ENCODE data around the gene LCE6A. TPM values are rescaled to one million over a fixed set of nuclear protein-coding genes. Genes with fewer than 3 reads are reported as not detected.

The LCE6A gene
- polyA plus RNA-seq, 1 of the 3 experiments (the other 2 are of a cell fraction), result not detected

DNA sequence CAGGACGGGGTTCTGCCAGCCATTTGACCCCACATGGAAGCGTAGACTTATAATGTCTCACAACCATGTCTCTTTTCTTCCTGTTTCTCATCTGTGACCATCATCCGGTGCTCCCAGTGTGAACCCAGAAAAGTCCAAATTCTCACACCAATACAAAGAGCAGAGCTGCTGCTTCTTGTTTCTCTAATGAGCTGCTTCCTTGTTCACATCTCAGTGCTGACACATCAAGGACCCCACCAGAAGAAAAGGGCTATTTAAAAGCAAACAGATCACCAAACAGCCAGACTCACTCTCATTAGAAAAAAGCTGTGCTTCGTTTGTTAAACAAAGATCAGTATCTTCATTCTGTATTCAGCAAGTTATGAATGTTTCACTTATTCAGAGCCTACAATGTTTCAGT is 47.0 kb upstream of the LCE6A start:
- DNase-seq, result no peak
- H3K79me2 ChIP-seq (ENCODE audit: insufficient read depth), result no peaks in the 10 kb centered on the region
- H3K9ac ChIP-seq, result no peak overlapping the region
- H3K27ac ChIP-seq (ENCODE audit: low read depth in 2 of 2, low read length in 1 of 2), result no peak overlapping the region
- H4K20me1 ChIP-seq (ENCODE audit: insufficient read depth), result no peaks in the 10 kb centered on the region
- H3K27me3 ChIP-seq (ENCODE audit: insufficient read depth), result no peaks in the 10 kb centered on the region
- no peaks in the 10 kb centered on the region for H3K9me2 ChIP-seq
- no peak overlapping the region for H3K4me2 ChIP-seq
- no peaks in the 10 kb centered on the region for H3K36me3 ChIP-seq (replicated peaks in 1 of 2; ENCODE audit: control insufficient read depth in 1 of 2, insufficient read depth in 2 of 2, low read length in 1 of 2)
- TF ChIP-seq EP300 (IDR thresholded peaks at IDR 0.05; ENCODE audit: borderline replicate concordance in 1 of 2, low read depth in 1 of 2, low read length in 1 of 2) (no peak), POLR2AphosphoS5 (IDR thresholded peaks at IDR 0.05; ENCODE audit: low read depth, low read length) (no peak)
- H3K4me3 ChIP-seq (ENCODE audit: low read depth in 2 of 2, low read length in 1 of 2), result no peak overlapping the region
- CTCF ChIA-PET, result no interaction called here
- no peaks in the 10 kb centered on the region for H3F3A ChIP-seq (replicated peaks; ENCODE audit: insufficient read depth)
- POLR2A ChIA-PET, result no interaction called here
- no peaks in the 10 kb centered on the region for H3K4me1 ChIP-seq (ENCODE audit: control insufficient read depth in 1 of 2, insufficient read depth in 2 of 2, low read depth in 1 of 2, low read length in 1 of 2)
- H3K9me3 ChIP-seq, result no peaks in the 10 kb centered on the region
- 4% methylated on average over 4 of the region's 4 CpGs for WGBS (ENCODE audit: low lambda C conversion rate)
- H2AFZ ChIP-seq (ENCODE audit: low read depth), result no peak overlapping the region

DNA sequence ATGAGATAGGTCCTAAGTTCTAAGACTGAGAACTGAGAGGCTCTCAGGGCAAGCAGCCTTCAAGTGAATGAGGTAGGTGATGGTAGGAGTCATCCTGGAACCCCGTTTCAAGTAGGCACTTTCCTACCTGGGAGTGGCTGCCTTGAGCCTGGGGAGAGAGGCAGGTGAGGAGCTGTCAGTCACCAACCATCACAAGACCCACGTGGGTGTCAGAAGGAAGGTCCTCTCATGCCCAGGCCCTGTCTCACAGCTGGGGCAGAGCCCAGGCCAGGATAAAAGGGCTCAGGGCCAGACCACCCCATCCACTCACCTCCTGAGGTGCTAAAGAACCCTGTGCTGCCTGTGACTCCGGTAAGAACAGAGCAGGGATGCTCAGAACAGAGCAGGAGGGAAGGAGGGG is 46.2 kb upstream of the LCE6A start, which contains the start of gene LCE1D:
LCE1D (plus strand) TSS at position 301 of the 400 bp plus-strand sequence. CDS start 1,074 bp downstream, outside the sequence.
- Histone ChIP-seq H3K9me2 (no peaks in the 10 kb centered on the region), H3K4me3 (ENCODE audit: low read depth in 2 of 2, low read length in 1 of 2) (no peak within 1 kb of the TSS), H3K27me3 (ENCODE audit: insufficient read depth) (no peaks in the 10 kb centered on the region), H3K4me1 (ENCODE audit: control insufficient read depth in 1 of 2, insufficient read depth in 2 of 2, low read depth in 1 of 2, low read length in 1 of 2) (no peaks in the 10 kb centered on the region), H4K20me1 (ENCODE audit: insufficient read depth) (no peaks in the 10 kb centered on the region), H3K4me2 (no peak within 1 kb of the TSS), H3K9me3 (no peaks in the 10 kb centered on the region), H3K79me2 (ENCODE audit: insufficient read depth) (no peaks in the 10 kb centered on the region), H3K9ac (no peak within 1 kb of the TSS), H3K36me3 (replicated peaks in 1 of 2; ENCODE audit: control insufficient read depth in 1 of 2, insufficient read depth in 2 of 2, low read length in 1 of 2) (no peaks in the 10 kb centered on the region), H3F3A (replicated peaks; ENCODE audit: insufficient read depth) (no peaks in the 10 kb centered on the region), H2AFZ (ENCODE audit: low read depth) (no peak within 1 kb of the TSS), H3K27ac (ENCODE audit: low read depth in 2 of 2, low read length in 1 of 2) (no peak within 1 kb of the TSS)
- 0% methylated on average over 1 of the region's 3 CpGs for WGBS (ENCODE audit: low lambda C conversion rate)
- no peak for TF ChIP-seq POLR2AphosphoS5 (IDR thresholded peaks at IDR 0.05; ENCODE audit: low read depth, low read length)
- no peak for TF ChIP-seq EZH2phosphoT487 (IDR thresholded peaks at IDR 0.05; ENCODE audit: borderline replicate concordance, low read depth)
- TF ChIP-seq GATA2 (CRISPR knock-in tag; IDR thresholded peaks at IDR 0.05), result no peak
- POLR2A ChIA-PET, result no interaction called here
- CTCF ChIA-PET, result no interaction called here
- DNase-seq, result no peak

DNA sequence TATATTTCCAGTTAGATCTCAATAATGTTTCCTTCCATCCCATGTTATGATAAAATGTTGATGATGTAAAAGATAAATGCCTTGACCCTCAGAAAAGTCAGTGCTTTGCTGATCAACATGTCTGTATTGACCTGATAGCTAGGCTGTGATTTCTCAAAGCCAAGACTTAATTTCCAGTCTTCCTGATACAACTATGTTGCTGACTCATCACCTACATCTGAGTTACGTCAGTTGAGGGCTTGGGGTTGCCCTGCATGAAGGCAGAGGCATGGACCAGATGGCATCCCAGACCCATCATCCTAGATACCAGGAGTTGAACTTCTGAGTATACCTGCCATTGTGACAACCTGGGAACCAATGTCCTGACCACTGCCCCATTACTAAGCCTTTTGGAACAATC is 41.3 kb upstream of the LCE6A start:
- Histone ChIP-seq H3K4me2 (no peak overlapping the region), H4K20me1 (ENCODE audit: insufficient read depth) (no peaks in the 10 kb centered on the region), H3F3A (replicated peaks; ENCODE audit: insufficient read depth) (no peaks in the 10 kb centered on the region), H3K27me3 (ENCODE audit: insufficient read depth) (no peaks in the 10 kb centered on the region; the same call in 1 of the 2 replicates), H3K9me2 (no peaks in the 10 kb centered on the region), H3K36me3 (replicated peaks in 1 of 2; ENCODE audit: control insufficient read depth in 1 of 2, insufficient read depth in 2 of 2, low read length in 1 of 2) (no peaks in the 10 kb centered on the region), H3K79me2 (ENCODE audit: insufficient read depth) (no peaks in the 10 kb centered on the region), H2AFZ (ENCODE audit: low read depth) (no peak overlapping the region), H3K9ac (no peak overlapping the region), H3K4me1 (ENCODE audit: control insufficient read depth in 1 of 2, insufficient read depth in 2 of 2, low read depth in 1 of 2, low read length in 1 of 2) (no peaks in the 10 kb centered on the region), H3K9me3 (no peaks in the 10 kb centered on the region), H3K27ac (ENCODE audit: low read depth in 2 of 2, low read length in 1 of 2) (no peak overlapping the region), H3K4me3 (ENCODE audit: low read depth in 2 of 2, low read length in 1 of 2) (no peak overlapping the region)
- ChIA-PET CTCF (interaction anchor here (0.6 kb wide), 1 partner anchor 128 kb away, joined by 3 read pairs; no protein-coding TSS in a partner anchor), POLR2A (no interaction called here)
- no peak for TF ChIP-seq MEF2A (IDR thresholded peaks at IDR 0.05; ENCODE audit: borderline replicate concordance, low read depth)
- TF ChIP-seq ELF1 (IDR thresholded peaks at IDR 0.05), result no peak
- TF ChIP-seq NFIC (IDR thresholded peaks at IDR 0.05; ENCODE audit: borderline replicate concordance), result no peak
- DNase-seq, result no peak
- 0% methylated on average over 1 of the region's 1 CpG for WGBS (ENCODE audit: low lambda C conversion rate)

DNA sequence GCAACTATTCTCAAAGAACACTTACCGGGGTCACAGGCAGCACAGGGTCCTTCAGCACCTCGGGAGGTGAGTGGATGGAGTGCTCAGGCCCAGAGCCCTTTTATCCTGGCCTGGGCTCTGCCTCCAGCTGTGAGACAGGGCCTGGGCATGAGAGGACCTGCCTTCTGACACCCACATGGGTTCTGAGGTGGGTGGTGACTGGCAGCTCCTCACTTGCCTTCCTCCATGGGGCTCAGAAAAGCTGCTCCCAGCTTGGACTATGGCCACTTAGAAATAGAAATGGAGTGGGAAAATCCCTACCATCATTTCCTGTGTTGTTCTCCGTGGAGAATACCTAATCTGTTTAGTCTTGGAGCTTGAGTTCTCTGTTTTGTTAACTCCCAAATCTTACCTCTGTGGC is 36.1 kb upstream of the LCE6A start, which contains the start of gene LCE1C:
LCE1C (minus strand) TSS at position 76 of the 400 bp plus-strand sequence. CDS start 1,173 bp downstream, outside the sequence.
- no peaks in the 10 kb centered on the region for H3K9me2 ChIP-seq
- H3K4me2 ChIP-seq, result no peak within 1 kb of the TSS
- H2AFZ ChIP-seq (ENCODE audit: low read depth), result no peak within 1 kb of the TSS
- no peak within 1 kb of the TSS for H3K4me3 ChIP-seq (ENCODE audit: low read depth in 2 of 2, low read length in 1 of 2)
- H3K9me3 ChIP-seq, result no peaks in the 10 kb centered on the region
- H3F3A ChIP-seq (replicated peaks; ENCODE audit: insufficient read depth), result no peaks in the 10 kb centered on the region
- no peaks in the 10 kb centered on the region for H4K20me1 ChIP-seq (ENCODE audit: insufficient read depth)
- H3K4me1 ChIP-seq (ENCODE audit: control insufficient read depth in 1 of 2, insufficient read depth in 2 of 2, low read depth in 1 of 2, low read length in 1 of 2), result no peaks in the 10 kb centered on the region
- no peaks in the 10 kb centered on the region for H3K79me2 ChIP-seq (ENCODE audit: insufficient read depth)
- ChIA-PET CTCF (no interaction called here), POLR2A (no interaction called here)
- DNase-seq, result no peak
- no peaks in the 10 kb centered on the region; the same call in 1 of the 2 replicates for H3K27me3 ChIP-seq (ENCODE audit: insufficient read depth)
- H3K9ac ChIP-seq, result no peak within 1 kb of the TSS
- H3K36me3 ChIP-seq (replicated peaks in 1 of 2; ENCODE audit: control insufficient read depth in 1 of 2, insufficient read depth in 2 of 2, low read length in 1 of 2), result no peaks in the 10 kb centered on the region
- 0% methylated on average over 3 of the region's 3 CpGs for WGBS (ENCODE audit: low lambda C conversion rate)
- no peak within 1 kb of the TSS for H3K27ac ChIP-seq (ENCODE audit: low read depth in 2 of 2, low read length in 1 of 2)
- TF ChIP-seq TEAD4 (IDR thresholded peaks at IDR 0.05; ENCODE audit: borderline replicate concordance, insufficient read depth) (no peak), RAD21 (IDR thresholded peaks at IDR 0.05; ENCODE audit: low read length) (no peak), NRF1 (IDR thresholded peaks at IDR 0.05; ENCODE audit: low read depth, low read length) (no peak), RXRA (IDR thresholded peaks at IDR 0.05; ENCODE audit: borderline replicate concordance, low read depth) (no peak), SMC3 (IDR thresholded peaks at IDR 0.05; ENCODE audit: low read depth, low read length) (no peak)
- TF ChIP-seq, protein P1, sequence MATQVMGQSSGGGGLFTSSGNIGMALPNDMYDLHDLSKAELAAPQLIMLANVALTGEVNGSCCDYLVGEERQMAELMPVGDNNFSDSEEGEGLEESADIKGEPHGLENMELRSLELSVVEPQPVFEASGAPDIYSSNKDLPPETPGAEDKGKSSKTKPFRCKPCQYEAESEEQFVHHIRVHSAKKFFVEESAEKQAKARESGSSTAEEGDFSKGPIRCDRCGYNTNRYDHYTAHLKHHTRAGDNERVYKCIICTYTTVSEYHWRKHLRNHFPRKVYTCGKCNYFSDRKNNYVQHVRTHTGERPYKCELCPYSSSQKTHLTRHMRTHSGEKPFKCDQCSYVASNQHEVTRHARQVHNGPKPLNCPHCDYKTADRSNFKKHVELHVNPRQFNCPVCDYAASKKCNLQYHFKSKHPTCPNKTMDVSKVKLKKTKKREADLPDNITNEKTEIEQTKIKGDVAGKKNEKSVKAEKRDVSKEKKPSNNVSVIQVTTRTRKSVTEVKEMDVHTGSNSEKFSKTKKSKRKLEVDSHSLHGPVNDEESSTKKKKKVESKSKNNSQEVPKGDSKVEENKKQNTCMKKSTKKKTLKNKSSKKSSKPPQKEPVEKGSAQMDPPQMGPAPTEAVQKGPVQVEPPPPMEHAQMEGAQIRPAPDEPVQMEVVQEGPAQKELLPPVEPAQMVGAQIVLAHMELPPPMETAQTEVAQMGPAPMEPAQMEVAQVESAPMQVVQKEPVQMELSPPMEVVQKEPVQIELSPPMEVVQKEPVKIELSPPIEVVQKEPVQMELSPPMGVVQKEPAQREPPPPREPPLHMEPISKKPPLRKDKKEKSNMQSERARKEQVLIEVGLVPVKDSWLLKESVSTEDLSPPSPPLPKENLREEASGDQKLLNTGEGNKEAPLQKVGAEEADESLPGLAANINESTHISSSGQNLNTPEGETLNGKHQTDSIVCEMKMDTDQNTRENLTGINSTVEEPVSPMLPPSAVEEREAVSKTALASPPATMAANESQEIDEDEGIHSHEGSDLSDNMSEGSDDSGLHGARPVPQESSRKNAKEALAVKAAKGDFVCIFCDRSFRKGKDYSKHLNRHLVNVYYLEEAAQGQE (IDR thresholded peaks at IDR 0.05; ENCODE audit: low read depth, low read length), result no peak
- TF ChIP-seq, protein P2, sequence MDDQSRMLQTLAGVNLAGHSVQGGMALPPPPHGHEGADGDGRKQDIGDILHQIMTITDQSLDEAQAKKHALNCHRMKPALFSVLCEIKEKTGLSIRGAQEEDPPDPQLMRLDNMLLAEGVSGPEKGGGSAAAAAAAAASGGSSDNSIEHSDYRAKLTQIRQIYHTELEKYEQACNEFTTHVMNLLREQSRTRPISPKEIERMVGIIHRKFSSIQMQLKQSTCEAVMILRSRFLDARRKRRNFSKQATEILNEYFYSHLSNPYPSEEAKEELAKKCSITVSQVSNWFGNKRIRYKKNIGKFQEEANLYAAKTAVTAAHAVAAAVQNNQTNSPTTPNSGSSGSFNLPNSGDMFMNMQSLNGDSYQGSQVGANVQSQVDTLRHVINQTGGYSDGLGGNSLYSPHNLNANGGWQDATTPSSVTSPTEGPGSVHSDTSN (IDR thresholded peaks at IDR 0.05), result no peak
